ENCODE data around the gene MRPL46.

DNA sequence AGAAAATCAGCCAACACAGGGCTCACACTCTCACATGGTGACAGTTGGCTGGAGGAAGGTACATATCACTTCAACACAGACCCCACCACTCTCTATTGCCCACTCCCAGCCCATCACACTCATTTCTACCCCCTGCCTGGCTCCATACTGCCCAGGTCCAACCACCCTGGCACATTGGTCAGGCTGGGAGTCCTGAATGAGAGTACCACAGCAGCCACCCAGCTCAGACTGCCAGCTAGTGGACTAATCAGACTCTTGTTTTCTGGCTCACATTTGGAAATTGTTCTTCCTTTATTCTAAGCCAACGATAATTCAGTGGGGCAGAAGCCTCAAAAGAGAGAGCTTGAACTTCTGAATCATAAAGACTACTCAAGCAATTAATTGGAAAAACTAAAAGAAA is 20.0 kb downstream of the MRPL46 start:
- TF ChIP-seq, protein P1, sequence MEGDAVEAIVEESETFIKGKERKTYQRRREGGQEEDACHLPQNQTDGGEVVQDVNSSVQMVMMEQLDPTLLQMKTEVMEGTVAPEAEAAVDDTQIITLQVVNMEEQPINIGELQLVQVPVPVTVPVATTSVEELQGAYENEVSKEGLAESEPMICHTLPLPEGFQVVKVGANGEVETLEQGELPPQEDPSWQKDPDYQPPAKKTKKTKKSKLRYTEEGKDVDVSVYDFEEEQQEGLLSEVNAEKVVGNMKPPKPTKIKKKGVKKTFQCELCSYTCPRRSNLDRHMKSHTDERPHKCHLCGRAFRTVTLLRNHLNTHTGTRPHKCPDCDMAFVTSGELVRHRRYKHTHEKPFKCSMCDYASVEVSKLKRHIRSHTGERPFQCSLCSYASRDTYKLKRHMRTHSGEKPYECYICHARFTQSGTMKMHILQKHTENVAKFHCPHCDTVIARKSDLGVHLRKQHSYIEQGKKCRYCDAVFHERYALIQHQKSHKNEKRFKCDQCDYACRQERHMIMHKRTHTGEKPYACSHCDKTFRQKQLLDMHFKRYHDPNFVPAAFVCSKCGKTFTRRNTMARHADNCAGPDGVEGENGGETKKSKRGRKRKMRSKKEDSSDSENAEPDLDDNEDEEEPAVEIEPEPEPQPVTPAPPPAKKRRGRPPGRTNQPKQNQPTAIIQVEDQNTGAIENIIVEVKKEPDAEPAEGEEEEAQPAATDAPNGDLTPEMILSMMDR (IDR thresholded peaks at IDR 0.05), result no peak
- no peak for TF ChIP-seq POLR2A (IDR thresholded peaks at IDR 0.05)
